Aorta (tissue), 5 donors: ENCODE results near the gene PBOV1. TPM values are rescaled to one million over a fixed set of nuclear protein-coding genes. Genes with fewer than 3 reads are reported as not detected.

ENCODE experiments used
- ATAC-seq: fragments of 200-7000 bp; cut with Tn5 transposase; one replicate; pipeline ENCODE4 v1.9.1; 2022; ENCODE audit warnings: moderate library complexity; ENCODE audit not compliant: low FRiP score
- DNase-seq, 2 donors: peaks; one replicate each; pipeline ENCODE4 v3.0.0-alpha.2; 2020
- H3K27ac ChIP-seq, 2 donors: one replicate each; pipeline ENCODE4 v1.5.1; 2013; ENCODE audit warnings: low read length in 2 of 2, mild to moderate bottlenecking in 2 of 2, moderate library complexity in 2 of 2, control low read depth in 1 of 2, inconsistent platforms in 1 of 2, low read depth in 1 of 2
- H3K27me3 ChIP-seq, 2 donors: one replicate each; pipeline ENCODE4 v1.6.1; 2013; ENCODE audit warnings: control low read depth in 1 of 2, low read length in 1 of 2, mild to moderate bottlenecking in 1 of 2, moderate library complexity in 1 of 2; ENCODE audit not compliant: insufficient read depth in 2 of 2, control insufficient read depth in 1 of 2
- H3K36me3 ChIP-seq, 2 donors: one replicate each; pipeline ENCODE4 v1.6.1; 2013; ENCODE audit warnings: control low read depth in 1 of 2, low read length in 1 of 2, mild to moderate bottlenecking in 1 of 2; ENCODE audit not compliant: insufficient read depth in 2 of 2, control insufficient read depth in 1 of 2
- H3K4me1 ChIP-seq, 2 donors: one replicate each; pipeline ENCODE4 v1.6.1; 2013; ENCODE audit warnings: low read length in 2 of 2, control low read depth in 1 of 2, mild to moderate bottlenecking in 1 of 2, moderate library complexity in 1 of 2; ENCODE audit not compliant: insufficient read depth in 2 of 2, control insufficient read depth in 1 of 2
- H3K4me3 ChIP-seq, 2 donors: one replicate each; pipeline ENCODE4 v1.5.1; 2013; ENCODE audit warnings: low read length in 2 of 2, control low read depth in 1 of 2, mild to moderate bottlenecking in 1 of 2
- H3K9me3 ChIP-seq: one replicate; pipeline ENCODE4 v1.6.1; 2013; ENCODE audit warnings: mild to moderate bottlenecking, low read length; ENCODE audit not compliant: control insufficient read depth
- WGBS, 2 donors: extraction: QIAGEN DNeasy Blood & Tissue Kit; methylation state at CpG; one replicate each; pipeline ENCODE4 v1.1.7; 2013; 5-methylcytosine and 5-hydroxymethylcytosine counted together
- intact Hi-C, 2 donors: fragments of 100-400 bp; cut with DNase I; formaldehyde crosslinking; loops; one replicate each; pipeline versions ENCODE4 v1.14.2 to v1.15.0; 2022
- polyA plus RNA-seq, 2 donors: library from polyadenylated mRNA; stranded (reverse); fragments of 200-250 nt; gene quantifications; one replicate each; pipeline ENCODE4 v1.2.3, GENCODE V29; 2013
- total RNA-seq, 2 donors: library from RNA; stranded (reverse); fragmentation: NEBNext Ultra II Directional; extraction: Animal tissue kit (Norgen Biotek cat#: 25700); gene quantifications; one replicate each; pipeline ENCODE4 v1.2.1, GENCODE V29; 2021
- donor health status: healthy with polysubstance abuse.
- donor health status: Bipolar disorder and iron deficiency.
- donor health status: DM: no; HTN: no; CAD: no.
- donor health status: DM: no; HTN: no; CAD: no.
- donor health status: DM: yes; HTN: yes; CAD: no.

Gene PBOV1
- total and polyA plus RNA-seq, 4 donors = not detected

DNA sequence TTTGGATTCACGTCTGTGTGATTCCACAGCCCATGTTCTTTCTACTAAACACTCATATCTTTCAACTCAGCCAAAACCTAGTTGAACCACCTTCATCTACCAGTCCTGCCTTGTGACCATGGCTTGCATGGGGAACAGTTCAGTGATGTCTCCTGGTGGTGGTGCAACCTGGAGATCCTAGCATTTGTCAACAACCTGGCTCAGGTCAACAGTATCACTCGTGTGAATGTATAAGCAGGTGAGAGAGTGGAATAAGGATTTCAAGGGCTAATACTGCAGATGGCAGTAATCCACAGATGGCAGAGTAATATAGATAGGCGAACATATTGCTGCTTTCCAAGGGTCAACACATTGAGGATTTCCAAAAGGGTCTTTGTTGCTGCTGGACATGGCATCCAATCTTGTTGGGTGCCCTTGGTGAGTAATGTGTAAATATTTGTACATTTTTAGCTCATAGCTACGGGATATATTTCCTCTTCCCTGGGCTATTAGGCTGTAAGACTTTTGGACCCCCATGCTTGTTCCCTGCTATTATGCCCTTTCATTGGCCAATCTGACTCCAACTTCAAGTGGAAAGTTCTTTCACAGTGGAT lies 13.4 kb downstream of the PBOV1 start:
- DNase-seq (no peak), ATAC-seq (no peak)
- no peak overlapping the region for H3K4me3 ChIP-seq
- no peaks in the 10 kb centered on the region for H3K27me3 ChIP-seq
- no peaks in the 10 kb centered on the region for H3K36me3 ChIP-seq
- WGBS, 2 donors = 88 to 92% methylated on average over 4 of the region's 4 CpGs
- intact Hi-C loops = no loop called here
- no peaks in the 10 kb centered on the region for H3K4me1 ChIP-seq
- H3K9me3 ChIP-seq = no peaks in the 10 kb centered on the region
- no peak overlapping the region for H3K27ac ChIP-seq

DNA sequence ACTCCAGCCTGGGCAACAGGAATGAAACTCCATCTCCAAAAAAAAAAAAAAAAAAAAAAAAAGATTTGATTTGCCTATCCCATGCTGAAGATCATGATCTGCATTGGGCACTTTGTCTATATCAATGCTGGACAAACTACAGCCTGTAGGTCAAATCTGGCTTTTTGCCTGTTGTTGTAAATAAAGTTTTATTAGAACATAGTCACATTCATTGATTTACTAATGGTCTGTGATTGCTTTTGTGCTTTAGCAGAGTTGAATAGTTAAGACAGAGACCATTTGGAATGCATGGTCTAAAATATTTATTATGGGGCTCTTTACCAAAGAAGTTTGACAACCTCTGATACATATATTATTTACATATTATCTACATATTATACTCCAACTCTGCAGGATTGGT lies 14.0 kb downstream of the PBOV1 start:
- Histone ChIP-seq H3K36me3 (no peaks in the 10 kb centered on the region), H3K27me3 (no peaks in the 10 kb centered on the region), H3K4me1 (no peaks in the 10 kb centered on the region), H3K27ac (no peak overlapping the region), H3K4me3 (no peak overlapping the region), H3K9me3 (no peaks in the 10 kb centered on the region)
- no peak for DNase-seq
- ATAC-seq = no peak
- intact Hi-C loops = no loop called here

DNA sequence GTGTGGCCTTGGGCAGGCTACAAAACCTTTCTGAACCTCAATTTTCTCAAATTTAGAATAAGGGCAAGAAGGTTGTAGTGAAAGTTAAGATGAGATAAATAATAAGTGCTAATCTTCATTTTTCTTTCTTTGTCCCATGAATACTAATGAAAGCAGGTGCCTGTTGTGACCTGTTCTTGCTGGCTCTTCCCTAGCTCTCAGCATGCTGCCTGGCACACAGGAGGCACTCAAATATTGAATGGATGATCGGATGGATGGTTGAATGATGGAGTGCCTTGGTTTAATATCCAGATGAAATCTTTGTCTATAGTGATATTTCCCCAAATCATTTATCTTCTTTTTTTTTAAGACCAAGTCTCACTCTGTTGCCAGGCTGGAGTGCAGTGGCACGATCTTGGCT lies 15.0 kb downstream of the PBOV1 start:
- H3K27me3 ChIP-seq = no peaks in the 10 kb centered on the region
- H3K27ac ChIP-seq = no peak overlapping the region
- H3K36me3 ChIP-seq = no peaks in the 10 kb centered on the region
- 88 to 97% methylated on average over 2 of the region's 2 CpGs for WGBS, 2 donors
- H3K4me3 ChIP-seq = no peak overlapping the region
- ATAC-seq = no peak
- no peaks in the 10 kb centered on the region for H3K4me1 ChIP-seq
- no peak for DNase-seq
- H3K9me3 ChIP-seq = no peaks in the 10 kb centered on the region
- intact Hi-C loops = no loop called here

DNA sequence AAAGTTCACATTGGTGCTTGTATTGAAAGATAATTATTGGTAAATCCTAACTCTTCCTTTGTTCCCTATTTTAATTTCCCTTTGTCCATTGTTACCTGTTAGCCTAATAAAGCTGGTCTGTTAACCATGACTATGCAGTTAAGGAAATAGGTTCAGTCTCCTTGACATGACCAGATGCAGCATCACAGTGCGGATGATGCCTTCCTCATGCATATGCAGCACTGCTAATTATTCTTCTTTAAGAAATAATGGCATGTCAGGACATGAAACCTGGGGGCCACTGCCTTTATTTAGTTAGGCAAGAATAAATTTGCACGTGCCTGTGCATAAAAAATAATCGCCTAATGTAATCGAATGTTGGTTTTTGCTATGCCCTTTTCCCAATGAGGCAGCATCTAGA lies 16.5 kb downstream of the PBOV1 start:
- H3K36me3 ChIP-seq = no peaks in the 10 kb centered on the region
- no peak for DNase-seq
- H3K4me3 ChIP-seq = no peak overlapping the region
- intact Hi-C loops = no loop called here
- 90 to 92% methylated on average over 4 of the region's 4 CpGs for WGBS, 2 donors
- no peak overlapping the region for H3K27ac ChIP-seq
- ATAC-seq = no peak
- no peaks in the 10 kb centered on the region for H3K9me3 ChIP-seq
- no peaks in the 10 kb centered on the region for H3K27me3 ChIP-seq
- no peaks in the 10 kb centered on the region for H3K4me1 ChIP-seq

DNA sequence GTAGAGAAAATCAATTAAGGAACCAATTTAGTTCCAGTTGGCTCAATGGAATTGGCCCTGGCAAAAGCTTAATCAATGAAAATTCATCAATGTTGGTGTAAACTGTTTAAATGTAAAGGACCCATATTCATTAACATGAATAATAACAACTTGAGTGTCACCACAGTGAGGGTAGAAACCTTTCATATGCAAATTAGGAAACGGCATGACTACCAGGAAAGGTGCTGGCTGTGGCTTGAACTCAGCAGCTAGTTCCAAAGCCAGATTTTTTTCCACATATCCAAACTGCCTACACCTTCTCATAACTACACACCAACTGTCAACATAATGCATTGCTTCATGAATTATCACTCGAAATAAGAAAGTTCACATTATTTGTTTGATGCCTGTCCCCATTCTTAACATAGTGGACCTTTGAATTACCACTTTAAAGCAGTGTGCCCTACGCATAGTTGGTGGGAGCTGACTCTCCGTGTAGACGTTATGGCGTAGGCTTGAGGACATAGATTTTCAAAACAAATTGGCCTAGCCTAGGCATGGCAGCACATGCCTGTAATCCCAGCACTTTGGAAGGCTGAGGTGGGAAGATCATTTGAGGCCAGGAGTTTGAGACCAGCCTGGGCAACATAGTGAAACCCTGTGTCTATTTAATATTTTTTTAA lies 19.7 kb downstream of the PBOV1 start:
- Histone ChIP-seq H3K27ac (no peak overlapping the region), H3K4me3 (no peak overlapping the region), H3K4me1 (no peaks in the 10 kb centered on the region), H3K27me3 (no peaks in the 10 kb centered on the region), H3K9me3 (no peaks in the 10 kb centered on the region), H3K36me3 (no peaks in the 10 kb centered on the region)
- intact Hi-C loops = no loop called here
- ATAC-seq (no peak), DNase-seq (no peak)
- 59 to 62% methylated on average over 6 of the region's 6 CpGs for WGBS, 2 donors

DNA sequence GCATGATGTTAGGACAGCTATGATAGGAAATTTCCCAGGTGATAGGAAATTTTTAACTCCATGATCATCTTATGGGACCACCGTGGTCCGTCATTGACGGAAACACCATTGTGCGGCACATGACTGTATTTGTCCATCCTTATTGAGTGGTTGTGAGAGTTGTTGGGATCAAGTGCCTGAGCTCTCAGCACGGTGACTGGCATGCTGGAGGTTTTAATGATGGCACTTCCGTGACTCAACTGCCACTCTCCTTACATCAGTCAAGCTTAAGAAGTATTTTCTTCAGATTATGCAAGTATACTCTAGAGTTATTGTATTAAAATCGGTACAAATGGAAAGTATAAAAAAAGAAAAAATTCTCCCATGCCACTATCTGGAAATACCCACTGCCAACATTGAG lies 20.7 kb downstream of the PBOV1 start:
- H3K36me3 ChIP-seq = no peaks in the 10 kb centered on the region
- H3K27ac ChIP-seq = no peak overlapping the region
- no peaks in the 10 kb centered on the region for H3K9me3 ChIP-seq
- no peaks in the 10 kb centered on the region for H3K27me3 ChIP-seq
- no peak overlapping the region for H3K4me3 ChIP-seq
- 93 to 95% methylated on average over 7 of the region's 7 CpGs for WGBS, 2 donors
- intact Hi-C loops = no loop called here
- DNase-seq (no peak), ATAC-seq (no peak)
- no peaks in the 10 kb centered on the region for H3K4me1 ChIP-seq

DNA sequence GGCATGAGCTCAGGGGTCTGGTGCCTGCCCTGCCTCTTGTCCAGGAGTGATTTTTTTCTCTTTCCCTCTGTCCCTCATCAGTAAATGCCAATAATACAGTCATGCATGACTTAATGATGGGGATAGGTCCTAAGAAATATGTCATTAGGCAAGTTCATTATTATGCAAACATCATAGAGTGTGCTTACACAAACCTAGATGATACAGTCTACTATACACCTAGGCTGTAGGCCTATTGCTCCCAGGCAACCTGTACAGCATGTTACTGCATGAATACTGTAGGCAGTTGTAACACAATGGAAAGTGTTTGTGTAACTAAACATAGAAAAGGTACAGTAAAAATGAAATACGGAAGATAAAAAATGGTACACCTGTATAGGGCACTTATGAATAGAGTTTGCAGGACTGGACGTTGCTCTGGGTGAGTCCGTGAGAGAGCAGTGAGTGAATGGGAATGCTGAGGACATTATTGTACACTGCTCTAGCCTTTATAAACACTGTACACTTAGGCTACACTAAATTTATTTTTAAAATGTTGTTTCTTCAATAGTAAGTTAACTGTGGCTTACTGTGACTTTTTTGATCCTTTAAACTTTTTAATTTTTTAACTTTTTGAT lies 22.1 kb downstream of the PBOV1 start:
- Histone ChIP-seq H3K27me3 (no peaks in the 10 kb centered on the region), H3K27ac (no peak overlapping the region), H3K9me3 (no peaks in the 10 kb centered on the region), H3K36me3 (no peaks in the 10 kb centered on the region), H3K4me1 (no peaks in the 10 kb centered on the region), H3K4me3 (no peak overlapping the region)
- ATAC-seq = no peak
- intact Hi-C loops = no loop called here
- WGBS, 2 donors = 93 to 95% methylated on average over 3 of the region's 3 CpGs
- no peak for DNase-seq

DNA sequence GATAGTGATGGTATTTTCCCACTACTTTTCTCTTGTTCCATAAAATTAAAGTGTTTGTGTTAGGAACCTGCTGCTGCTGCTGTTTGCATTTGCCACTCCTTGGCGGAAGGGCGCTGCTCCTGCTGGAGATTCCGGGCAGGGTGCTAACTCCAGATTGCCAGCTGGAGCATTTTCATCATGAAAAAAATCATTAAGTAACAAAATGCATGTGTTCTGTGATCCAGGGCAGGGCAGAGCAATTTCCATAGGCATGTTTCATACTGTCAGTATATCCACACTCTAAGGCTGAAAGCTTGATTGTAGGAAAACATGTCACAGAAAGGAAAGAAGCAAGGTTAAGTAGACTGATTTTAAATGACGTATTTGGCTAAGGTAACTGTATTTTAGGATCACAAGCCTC lies 24.0 kb downstream of the PBOV1 start:
- intact Hi-C loops = no loop called here
- Histone ChIP-seq H3K4me3 (no peak overlapping the region), H3K27ac (no peak overlapping the region), H3K4me1 (no peaks in the 10 kb centered on the region), H3K36me3 (no peaks in the 10 kb centered on the region), H3K27me3 (no peaks in the 10 kb centered on the region), H3K9me3 (peaks cover 1% of the 10 kb centered on the region)
- DNase-seq (no peak), ATAC-seq (no peak)
- 17 to 30% methylated on average over 4 of the region's 4 CpGs for WGBS, 2 donors

DNA sequence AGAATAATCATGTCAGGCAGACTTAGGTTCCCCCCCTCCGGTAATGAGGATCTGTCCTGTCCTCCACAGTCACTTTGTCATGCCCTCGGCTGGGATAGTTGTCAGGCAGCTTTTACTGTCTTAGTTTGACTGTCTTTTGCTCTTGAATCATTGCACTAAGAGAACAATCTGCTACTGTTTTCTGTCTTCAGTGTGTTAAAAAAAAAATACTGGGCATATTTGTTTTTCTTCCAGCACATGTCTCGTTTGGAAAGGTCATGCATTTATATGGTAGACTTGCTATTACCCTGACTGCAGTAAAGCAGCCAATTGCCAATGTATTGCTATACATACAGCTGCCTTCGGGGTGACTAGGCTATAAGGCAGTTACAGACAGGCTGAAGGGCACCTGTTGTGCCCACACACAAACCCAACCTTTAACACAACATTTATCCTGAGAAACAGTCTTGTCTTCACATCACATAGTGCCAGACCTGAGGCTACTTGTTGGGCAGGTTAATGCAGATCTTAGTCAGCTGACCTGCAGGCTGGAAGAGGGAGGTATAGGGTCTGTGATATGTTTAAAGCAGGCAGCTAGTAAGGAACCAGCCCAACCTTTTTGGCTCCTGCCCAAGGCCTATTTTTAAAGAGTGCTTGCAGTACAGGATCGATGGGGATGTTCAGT lies 29.9 kb downstream of the PBOV1 start:
- no peaks in the 10 kb centered on the region for H3K27me3 ChIP-seq
- DNase-seq (no peak), ATAC-seq (no peak)
- intact Hi-C loops = no loop called here
- H3K36me3 ChIP-seq = no peaks in the 10 kb centered on the region
- no peaks in the 10 kb centered on the region for H3K4me1 ChIP-seq
- no peak overlapping the region for H3K4me3 ChIP-seq
- no peak overlapping the region for H3K27ac ChIP-seq
- 46 to 48% methylated on average over 5 of the region's 5 CpGs for WGBS, 2 donors
- peaks cover 1% of the 10 kb centered on the region for H3K9me3 ChIP-seq
